NCI-H187 treated with DMSO at 0.1 percent for 48 hours (cell line): ENCODE measurements around the gene SERPINB6.
"Not testable (repeated sequence)": the region's sequence is repeated elsewhere in the genome, so short reads cannot be mapped to it uniquely, and the experiment has no call there.

Experiments used
- DNase-seq: peaks from one replicate; lab custom pipeline; 2025; lab: John Stamatoyannopoulos, UW

The SERPINB6 gene

GRCh38 chr6:2971420-2972218 lies at the start of gene SERPINB6:
Gene SERPINB6, minus strand, starts transcription at chr6:2971567. Its CDS starts 12,235 bp downstream, at chr6:2959332.
- DNase-seq = no peak

GRCh38 chr6:3019749-3020320 lies 48.5 kb upstream of the SERPINB6 start:
- no peak for DNase-seq

- DNase-seq = no peak
Measured at GRCh38 chr6:3019065-3019464, 47.7 kb upstream of the SERPINB6 start.

- no peak for DNase-seq
Measured at GRCh38 chr6:3017304-3017703, 45.9 kb upstream of the SERPINB6 start.

- no peak for DNase-seq
Measured at GRCh38 chr6:3016473-3017280, 45.3 kb upstream of the SERPINB6 start.

GRCh38 chr6:3015144-3015543 lies 43.8 kb upstream of the SERPINB6 start:
- DNase-seq = no peak

- no peak for DNase-seq
Measured at GRCh38 chr6:3014675-3015066, 43.3 kb upstream of the SERPINB6 start.

- no peak for DNase-seq
Measured at GRCh38 chr6:3013901-3014674, 42.7 kb upstream of the SERPINB6 start.

GRCh38 chr6:3013486-3013885 lies 42.1 kb upstream of the SERPINB6 start:
- no peak for DNase-seq

- DNase-seq = no peak
Measured at GRCh38 chr6:3011592-3011991, 40.2 kb upstream of the SERPINB6 start.

- DNase-seq = no peak
Measured at GRCh38 chr6:3011158-3011557, 39.8 kb upstream of the SERPINB6 start.

GRCh38 chr6:3009930-3010329 lies 38.6 kb upstream of the SERPINB6 start:
- no peak for DNase-seq

- not testable (repeated sequence) for DNase-seq
Measured at GRCh38 chr6:3008712-3009265, 37.4 kb upstream of the SERPINB6 start.

GRCh38 chr6:3007571-3007970 lies 36.2 kb upstream of the SERPINB6 start:
- DNase-seq = no peak

- no peak for DNase-seq
Measured at GRCh38 chr6:3006476-3006875, 35.1 kb upstream of the SERPINB6 start.

- DNase-seq = no peak
Measured at GRCh38 chr6:3005874-3006273, 34.5 kb upstream of the SERPINB6 start.

GRCh38 chr6:3005077-3005476 lies 33.7 kb upstream of the SERPINB6 start:
- DNase-seq = no peak

GRCh38 chr6:3003226-3003625 lies 31.9 kb upstream of the SERPINB6 start:
- not testable (repeated sequence) for DNase-seq

GRCh38 chr6:3001773-3002293 lies 30.5 kb upstream of the SERPINB6 start:
- DNase-seq = no peak

GRCh38 chr6:3001146-3001772 lies 29.9 kb upstream of the SERPINB6 start:
- DNase-seq = no peak
